Ovary (tissue), 3 donors: ENCODE measurements around the gene IQSEC2.

ENCODE experiments used
- CTCF ChIP-seq, 3 donors: fragments of 450-650 bp in 2 of 3; fragments of 200-600 bp in 1 of 3; IDR thresholded peaks; one replicate each; pipeline versions ENCODE4 v1.5.1 to v1.8.0; 2016 to 2022; ENCODE audit warnings: antibody characterized with exemption in 3 of 3, mild to moderate bottlenecking in 1 of 3
- EP300 ChIP-seq: sonication (generic); formaldehyde crosslinking; IDR thresholded peaks from one replicate; pipeline ENCODE4 v1.6.1; 2017; ENCODE audit warnings: antibody characterized with exemption
- POLR2A ChIP-seq: fragments of 450-650 bp; IDR thresholded peaks from one replicate; pipeline ENCODE4 v1.6.1; 2017; ENCODE audit warnings: antibody characterized with exemption, mild to moderate bottlenecking, moderate library complexity
- donor health status: DM: no; HTN: no; CAD: no.

GRCh38 chrX:53291596-53291995 lies 10.2 kb upstream of the IQSEC2 start:
- TF ChIP-seq CTCF (IDR thresholded peaks at IDR 0.05) = no peak
- no peak for TF ChIP-seq EP300
- no peak for TF ChIP-seq POLR2A
